H1 (cell line): Measurements from ENCODE around the gene BORA. TPM values are rescaled to one million over a fixed set of nuclear protein-coding genes. Genes with fewer than 3 reads are reported as not detected.

Experiments
- polyA plus RNA-seq, 7 experiments: library from polyadenylated mRNA; depleted of rRNA in 3 of 7; stranded (reverse) in 5 of 7; unstranded in 2 of 7; fragments of >200 nt in 5 of 7; fragments of 200-250 nt in 2 of 7; gene quantifications; 1 replicate in 5 of 7; 2 replicates in 1 of 7; 4 replicates in 1 of 7; pipeline versions ENCODE4 v1.2.1 to v1.2.3, GENCODE V29; 2011 to 2013; ENCODE audit warnings: missing spikeins in 2 of 7, mixed read lengths in 2 of 7
- small RNA-seq: library from polyadenylated mRNA; stranded (forward); fragments of <200 nt; extraction: miRNeasy Mini kit (QIAGEN cat#:217004); gene quantifications from one replicate; pipeline ENCODE3, GENCODE V24; 2013; ENCODE audit not compliant: insufficient read depth
- total RNA-seq: library from RNA; stranded (reverse); fragmentation: NEBNext Ultra II Directional; extraction: Animal tissue kit (Norgen Biotek cat#: 25700); gene quantifications from 2 replicates; pipeline ENCODE4 v1.2.1, GENCODE V29; 2021

Gene BORA
- total and polyA plus RNA-seq, 2 of the 8 experiments (the other 6 are each of a cell fraction or from before 2014, with no cell fraction given): 4.9 to 12.9 TPM

Small RNAs within 50 kb of the gene (small RNA-seq; reads per million reads assigned to genes)
- not detected for gene RNU6-80P

Other genes with a start within 250 kb of the BORA start
- 23.1 and 25.2 TPM in 2 replicates for gene MZT1, start 294 bp upstream of the BORA start, total RNA-seq
- gene MZT1, start 294 bp upstream of the BORA start, polyA plus RNA-seq (2011; rRNA removed): 3.1 and 8.8 TPM in 2 replicates
- 38.4 and 39.9 TPM in 2 replicates for gene DIS3, start 54.0 kb downstream of the BORA start, total RNA-seq
- gene DIS3, start 54.0 kb downstream of the BORA start, polyA plus RNA-seq (2011; rRNA removed): 10.8 and 20.3 TPM in 2 replicates
- 11.2 and 13.2 TPM in 2 replicates for gene PIBF1, start 54.2 kb downstream of the BORA start, total RNA-seq
- gene PIBF1, start 54.2 kb downstream of the BORA start, polyA plus RNA-seq (2011; rRNA removed): 0.49 and 1.1 TPM in 2 replicates